Endodermal cell (in vitro differentiated cells): ENCODE measurements around the gene HDAC4. TPM values are rescaled to one million over a fixed set of nuclear protein-coding genes. Genes with fewer than 3 reads are reported as not detected.
A peak's percentile ranks its signal among the peaks of the same experiment; 100 is the strongest.

Source experiments
- DNase-seq: peaks from one replicate; pipeline ENCODE4 v3.0.0-alpha.2; 2017
- H3K27ac ChIP-seq: 2 replicates; pipeline ENCODE4 v1.5.1; 2013; ENCODE audit warnings: mild to moderate bottlenecking, low read depth, low read length, moderate library complexity
- H3K27me3 ChIP-seq: 2 replicates; pipeline ENCODE4 v1.6.1; 2013; ENCODE audit warnings: mild to moderate bottlenecking, low read length, moderate library complexity; ENCODE audit not compliant: insufficient read depth, control insufficient read depth, poor library complexity, severe bottlenecking
- H3K36me3 ChIP-seq: 2 replicates; pipeline ENCODE4 v1.7.0; 2013; ENCODE audit warnings: mild to moderate bottlenecking, low read length, moderate library complexity; ENCODE audit not compliant: control insufficient read depth, insufficient read depth
- H3K4me1 ChIP-seq: one replicate; pipeline ENCODE4 v1.7.0; 2013; ENCODE audit warnings: low read length; ENCODE audit not compliant: control insufficient read depth, insufficient read depth
- H3K4me3 ChIP-seq: 2 replicates; pipeline ENCODE4 v1.5.1; 2013; ENCODE audit warnings: mild to moderate bottlenecking, low read length, moderate library complexity
- H3K9ac ChIP-seq: 2 replicates; pipeline ENCODE4 v1.6.1; 2013; ENCODE audit warnings: mild to moderate bottlenecking, low read length, moderate library complexity; ENCODE audit not compliant: poor library complexity, severe bottlenecking; ENCODE audit errors: extremely low read depth
- H3K9me3 ChIP-seq: 2 replicates; pipeline ENCODE4 v1.6.1; 2013; ENCODE audit warnings: mild to moderate bottlenecking, low read length, moderate library complexity; ENCODE audit not compliant: control insufficient read depth
- H3K27ac Mint-ChIP-seq: 2 replicates; pipeline ENCODE4 v1.8.0; 2020; ENCODE audit warnings: mixed read lengths
- H3K27me3 Mint-ChIP-seq: 2 replicates; pipeline ENCODE4 v1.8.0; 2021; ENCODE audit warnings: mild to moderate bottlenecking, mixed read lengths; ENCODE audit not compliant: insufficient read depth
- H3K36me3 Mint-ChIP-seq: 2 replicates; pipeline ENCODE4 v1.8.0; 2020; ENCODE audit warnings: low read depth, mixed read lengths
- H3K4me1 Mint-ChIP-seq: 2 replicates; pipeline ENCODE4 v1.8.0; 2020; ENCODE audit warnings: mixed read lengths
- H3K4me3 Mint-ChIP-seq: 2 replicates; pipeline ENCODE4 v1.8.0; 2020; ENCODE audit warnings: mild to moderate bottlenecking, moderate library complexity, mixed read lengths
- H3K9me3 Mint-ChIP-seq: 2 replicates; pipeline ENCODE4 v1.8.0; 2020; ENCODE audit warnings: mild to moderate bottlenecking, mixed read lengths
- CTCF ChIP-seq: fragments of 200-600 bp; sonication (generic); conservative IDR thresholded peaks from 2 replicates; pipeline ENCODE4 v1.5.0; 2021; ENCODE audit warnings: antibody characterized with exemption, mild to moderate bottlenecking
- WGBS, 2 experiments: methylation state at CpG; one replicate each; pipeline versions ENCODE4 v1.1.5 to v1.1.7; 2013; ENCODE audit warnings: missing lambda C conversion rate in 2 of 2, mixed read lengths in 1 of 2; ENCODE audit not compliant: insufficient coverage in 1 of 2, insufficient read length in 1 of 2; 5-methylcytosine and 5-hydroxymethylcytosine counted together
- total RNA-seq, 2 donors: library from RNA; stranded (reverse); fragmentation: NEBNext Ultra II Directional in 1 of 2; extraction: Animal tissue kit (Norgen Biotek cat#: 25700) in 1 of 2; gene quantifications; 2 replicates in 1 of 2; 3 replicates in 1 of 2; pipeline ENCODE4 v1.2.1, GENCODE V29; 2021

The HDAC4 gene
- total RNA-seq, 2 donors from 2014 or later, result 45.7 to 51.2 TPM

DNA sequence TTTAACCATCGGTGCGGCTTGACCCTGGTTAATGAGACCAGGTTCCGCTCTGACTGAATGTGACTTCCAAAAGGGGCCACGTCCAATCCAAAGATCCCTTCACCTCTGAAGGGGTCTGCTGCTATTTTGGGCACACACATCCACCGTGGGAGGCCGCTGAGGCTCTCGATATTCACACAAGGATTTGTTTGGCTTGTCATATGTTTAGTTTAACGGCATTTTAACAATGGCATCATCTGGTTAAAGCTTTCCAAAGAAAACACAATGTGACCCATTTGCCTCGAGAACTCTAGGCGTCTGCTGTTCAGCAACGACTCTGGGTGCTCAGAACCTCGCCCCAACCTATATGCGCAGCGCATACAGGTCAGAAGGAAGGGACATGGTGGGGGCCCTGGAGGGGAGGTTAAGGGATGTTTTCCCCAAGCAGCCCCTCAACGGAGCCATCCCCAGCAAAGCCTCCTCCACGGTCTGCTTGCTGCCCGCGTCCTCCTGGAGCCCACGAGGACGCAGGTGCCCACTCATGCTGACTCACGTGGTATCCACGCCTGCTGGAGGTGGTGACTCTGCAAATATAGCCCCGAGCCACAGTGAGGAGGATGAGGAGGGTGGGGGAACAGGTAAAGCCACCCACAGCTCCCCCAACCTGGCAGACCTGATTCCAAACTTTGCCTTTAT, 260.3 kb downstream of the HDAC4 start:
- Mint-ChIP-seq H3K4me1 (peaks cover 9% of the 10 kb centered on the region), H3K36me3 (peaks cover 47% of the 10 kb centered on the region), H3K9me3 (no peaks in the 10 kb centered on the region), H3K27me3 (no peaks in the 10 kb centered on the region), H3K27ac (no peak overlapping the region), H3K4me3 (no peak overlapping the region)
- Histone ChIP-seq H3K4me1 (no peaks in the 10 kb centered on the region), H3K9me3 (no peaks in the 10 kb centered on the region), H3K27ac (no peak overlapping the region), H3K27me3 (no peaks in the 10 kb centered on the region), H3K9ac (no peak overlapping the region), H3K4me3 (no peak overlapping the region), H3K36me3 (peaks cover 20% of the 10 kb centered on the region)
- no peak for TF ChIP-seq CTCF
- no peak for DNase-seq
- WGBS, 2 experiments, result 96 to 97% methylated on average over 21 to 23 of the region's 23 CpGs

DNA sequence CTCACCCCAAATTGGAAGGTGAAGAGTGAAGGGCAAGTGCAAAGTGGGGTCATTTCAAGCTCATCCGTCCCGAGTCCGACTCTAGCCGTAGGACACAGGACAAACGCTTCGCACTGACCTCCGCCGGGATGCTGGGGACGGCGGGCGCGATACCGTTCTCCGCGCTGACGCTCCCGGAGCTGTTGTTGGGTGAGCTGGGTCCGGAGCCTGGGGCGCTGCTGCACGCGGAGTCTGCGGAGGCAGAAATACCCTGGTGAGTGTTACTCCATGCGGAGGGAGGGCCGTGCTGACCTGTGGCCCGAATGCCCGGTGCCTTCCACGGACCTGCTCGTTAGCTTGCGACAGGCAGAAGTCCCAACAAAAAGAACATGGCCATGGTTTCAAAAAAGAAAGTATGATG, 261.3 kb downstream of the HDAC4 start:
- Histone ChIP-seq H3K4me1 (no peaks in the 10 kb centered on the region), H3K9me3 (no peaks in the 10 kb centered on the region), H3K27ac (no peak overlapping the region), H3K27me3 (no peaks in the 10 kb centered on the region), H3K36me3 (peaks cover 16% of the 10 kb centered on the region), H3K4me3 (no peak overlapping the region), H3K9ac (no peak overlapping the region)
- no peak for TF ChIP-seq CTCF
- peaks cover 51% of the 10 kb centered on the region for H3K36me3 Mint-ChIP-seq
- H3K27me3 Mint-ChIP-seq, result no peaks in the 10 kb centered on the region
- no peak overlapping the region for H3K4me3 Mint-ChIP-seq
- no peak overlapping the region for H3K27ac Mint-ChIP-seq
- no peaks in the 10 kb centered on the region for H3K9me3 Mint-ChIP-seq
- DNase-seq, result no peak
- H3K4me1 Mint-ChIP-seq, result no peaks in the 10 kb centered on the region
- WGBS, 2 experiments, result 94 to 97% methylated on average over 27 to 29 of the region's 29 CpGs

GRCh38 chr2:239139101-239139500, 261.7 kb downstream of the HDAC4 start:
- DNase-seq, result no peak
- Histone ChIP-seq H3K27ac (no peak overlapping the region), H3K4me1 (no peaks in the 10 kb centered on the region), H3K9me3 (no peaks in the 10 kb centered on the region), H3K4me3 (no peak overlapping the region), H3K36me3 (peaks cover 11% of the 10 kb centered on the region), H3K27me3 (no peaks in the 10 kb centered on the region), H3K9ac (no peak overlapping the region)
- no peaks in the 10 kb centered on the region for H3K9me3 Mint-ChIP-seq
- no peak for TF ChIP-seq CTCF
- H3K4me1 Mint-ChIP-seq, result no peaks in the 10 kb centered on the region
- no peak overlapping the region for H3K4me3 Mint-ChIP-seq
- peaks cover 54% of the 10 kb centered on the region for H3K36me3 Mint-ChIP-seq
- H3K27ac Mint-ChIP-seq, result peak overlapping the region; percentile 53
- H3K27me3 Mint-ChIP-seq, result no peaks in the 10 kb centered on the region
- WGBS, 2 experiments, result 92 to 97% methylated on average over 9 to 16 of the region's 16 CpGs
